ENCODE data around the gene SLC4A1AP. TPM values are rescaled to one million over a fixed set of nuclear protein-coding genes. Genes with fewer than 3 reads are reported as not detected.

SLC4A1AP gene
- total RNA-seq, 1 donor from 2014 or later: 20.5 TPM

GRCh38 chr2:27738349-27739057 lies 74.8 kb downstream of the SLC4A1AP start:
- no peaks in the 10 kb centered on the region for H3K27me3 ChIP-seq (ENCODE audit: control insufficient read depth, insufficient read depth, low read length)
- H3K4me3 ChIP-seq (ENCODE audit: low read depth, low read length): no peak overlapping the region
- DNase-seq (ENCODE audit: low read depth): no peak
- TF ChIP-seq, protein P1, sequence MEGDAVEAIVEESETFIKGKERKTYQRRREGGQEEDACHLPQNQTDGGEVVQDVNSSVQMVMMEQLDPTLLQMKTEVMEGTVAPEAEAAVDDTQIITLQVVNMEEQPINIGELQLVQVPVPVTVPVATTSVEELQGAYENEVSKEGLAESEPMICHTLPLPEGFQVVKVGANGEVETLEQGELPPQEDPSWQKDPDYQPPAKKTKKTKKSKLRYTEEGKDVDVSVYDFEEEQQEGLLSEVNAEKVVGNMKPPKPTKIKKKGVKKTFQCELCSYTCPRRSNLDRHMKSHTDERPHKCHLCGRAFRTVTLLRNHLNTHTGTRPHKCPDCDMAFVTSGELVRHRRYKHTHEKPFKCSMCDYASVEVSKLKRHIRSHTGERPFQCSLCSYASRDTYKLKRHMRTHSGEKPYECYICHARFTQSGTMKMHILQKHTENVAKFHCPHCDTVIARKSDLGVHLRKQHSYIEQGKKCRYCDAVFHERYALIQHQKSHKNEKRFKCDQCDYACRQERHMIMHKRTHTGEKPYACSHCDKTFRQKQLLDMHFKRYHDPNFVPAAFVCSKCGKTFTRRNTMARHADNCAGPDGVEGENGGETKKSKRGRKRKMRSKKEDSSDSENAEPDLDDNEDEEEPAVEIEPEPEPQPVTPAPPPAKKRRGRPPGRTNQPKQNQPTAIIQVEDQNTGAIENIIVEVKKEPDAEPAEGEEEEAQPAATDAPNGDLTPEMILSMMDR (IDR thresholded peaks at IDR 0.05; ENCODE audit: insufficient read depth, low read length, severe bottlenecking): no peak
- no peak for FAIRE-seq
- no peaks in the 10 kb centered on the region for H3K36me3 ChIP-seq (ENCODE audit: control insufficient read depth, insufficient read depth, low read length)

- no peak for DNase-seq (ENCODE audit: low read depth)
- H3K27me3 ChIP-seq (ENCODE audit: control insufficient read depth, insufficient read depth, low read length): no peaks in the 10 kb centered on the region
- FAIRE-seq: no peak
- TF ChIP-seq, protein P1 (IDR thresholded peaks at IDR 0.05; ENCODE audit: insufficient read depth, low read length, severe bottlenecking): no peak
- H3K4me3 ChIP-seq (ENCODE audit: low read depth, low read length): no peak overlapping the region
- H3K36me3 ChIP-seq (ENCODE audit: control insufficient read depth, insufficient read depth, low read length): no peaks in the 10 kb centered on the region
Observed at GRCh38 chr2:27739058-27739373, 75.3 kb downstream of the SLC4A1AP start.

DNA sequence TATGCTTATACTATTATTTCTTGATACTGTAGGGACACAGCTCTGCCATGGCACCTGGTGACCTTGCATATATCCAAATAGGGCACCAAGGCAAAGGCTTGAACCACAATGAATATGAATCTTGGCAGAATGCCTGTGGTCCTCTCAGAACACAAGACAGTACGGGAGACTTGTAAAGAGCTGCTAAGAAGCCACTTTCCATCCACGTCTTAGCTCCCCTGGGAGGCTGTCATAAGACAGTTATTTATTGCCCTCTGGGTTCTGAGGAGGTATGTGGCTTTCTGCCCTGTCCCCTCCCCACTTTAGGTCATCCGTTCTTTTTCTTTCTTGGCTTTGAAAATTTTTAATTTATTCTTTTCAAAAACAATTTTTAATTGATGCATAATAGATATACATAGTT lies 78.0 kb downstream of the SLC4A1AP start:
- DNase-seq (ENCODE audit: low read depth): no peak
- TF ChIP-seq, protein P1 (IDR thresholded peaks at IDR 0.05; ENCODE audit: insufficient read depth, low read length, severe bottlenecking): no peak
- no peak for FAIRE-seq
- H3K27me3 ChIP-seq (ENCODE audit: control insufficient read depth, insufficient read depth, low read length): no peaks in the 10 kb centered on the region
- H3K36me3 ChIP-seq (ENCODE audit: control insufficient read depth, insufficient read depth, low read length): no peaks in the 10 kb centered on the region
- no peak overlapping the region for H3K4me3 ChIP-seq (ENCODE audit: low read depth, low read length)

GRCh38 chr2:27742571-27742970 lies 78.9 kb downstream of the SLC4A1AP start:
- no peak for FAIRE-seq
- TF ChIP-seq, protein P1 (IDR thresholded peaks at IDR 0.05; ENCODE audit: insufficient read depth, low read length, severe bottlenecking): no peak
- H3K4me3 ChIP-seq (ENCODE audit: low read depth, low read length): no peak overlapping the region

More at GRCh38 chr2:27742571-27742970, 78.9 kb downstream of the SLC4A1AP start:
- no peak for DNase-seq (ENCODE audit: low read depth)
- H3K36me3 ChIP-seq (ENCODE audit: control insufficient read depth, insufficient read depth, low read length): no peaks in the 10 kb centered on the region
- H3K27me3 ChIP-seq (ENCODE audit: control insufficient read depth, insufficient read depth, low read length): no peaks in the 10 kb centered on the region

Other genes starting within 250 kb of the SLC4A1AP start
- gene NRBP1, start 235.3 kb upstream of the SLC4A1AP start, total RNA-seq: 93.7 and 125 TPM in 2 replicates
- 28.4 and 29.1 TPM in 2 replicates for gene KRTCAP3, start 221.5 kb upstream of the SLC4A1AP start, total RNA-seq
- gene IFT172, start 174.1 kb upstream of the SLC4A1AP start, total RNA-seq: 5.0 and 5.5 TPM in 2 replicates
- 7.6 and 8.1 TPM in 2 replicates for gene FNDC4, start 168.7 kb upstream of the SLC4A1AP start, total RNA-seq
- gene GCKR, start 167.1 kb upstream of the SLC4A1AP start, total RNA-seq: not detected in 2 replicates
- 6.4 and 7.4 TPM in 2 replicates for gene ZNF512, start 80.8 kb upstream of the SLC4A1AP start, total RNA-seq
- 0.79 and 0.90 TPM in 2 replicates for gene CCDC121, start 34.9 kb upstream of the SLC4A1AP start, total RNA-seq
- 31.7 and 47.9 TPM in 2 replicates for gene GPN1, start 34.8 kb upstream of the SLC4A1AP start, total RNA-seq
- gene SUPT7L, start 275 bp upstream of the SLC4A1AP start, total RNA-seq: 10.5 and 14.7 TPM in 2 replicates
- gene MRPL33, start 107.8 kb downstream of the SLC4A1AP start, total RNA-seq: 11.3 and 37.9 TPM in 2 replicates
- gene RBKS, start 226.5 kb downstream of the SLC4A1AP start, total RNA-seq: 0.79 and 0.90 TPM in 2 replicates
- 8.4 and 15.9 TPM in 2 replicates for gene BABAM2, start 226.8 kb downstream of the SLC4A1AP start, total RNA-seq

Measured in bronchial epithelial cell (primary cell).